Ovary (tissue), 3 donors: ENCODE data around the gene SPRY4.

Experiments
- CTCF ChIP-seq, 3 donors: fragments of 450-650 bp in 2 of 3; fragments of 200-600 bp in 1 of 3; IDR thresholded peaks; one replicate each; pipeline versions ENCODE4 v1.5.1 to v1.8.0; 2016 to 2022; ENCODE audit warnings: antibody characterized with exemption in 3 of 3, mild to moderate bottlenecking in 1 of 3
- POLR2A ChIP-seq: fragments of 450-650 bp; IDR thresholded peaks from one replicate; pipeline ENCODE4 v1.6.1; 2017; ENCODE audit warnings: antibody characterized with exemption, mild to moderate bottlenecking, moderate library complexity
- donor health status: DM: no; HTN: no; CAD: no.

GRCh38 chr5:142315096-142315900, 9.5 kb downstream of the SPRY4 start:
- no peak for TF ChIP-seq CTCF (IDR thresholded peaks at IDR 0.05)
- TF ChIP-seq POLR2A = no peak
